Keratinocyte (primary cell): Measurements from ENCODE around the gene WDR5. TPM values are rescaled to one million over a fixed set of nuclear protein-coding genes. Genes with fewer than 3 reads are reported as not detected.

Source experiments
- DNase-seq: peaks from one replicate; pipeline ENCODE4 v3.0.0-alpha.2; 2011; ENCODE audit warnings: low read depth, missing footprints, low spot score
- FAIRE-seq: peaks from 2 replicates; lab custom pipeline; 2011; peaks lifted over from hg19 to GRCh38; lab: Jason Lieb, UNC
- H2AFZ ChIP-seq: 2 replicates; pipeline ENCODE4 v1.6.0; 2012; ENCODE audit warnings: low read length, control low read depth, inconsistent platforms; ENCODE audit not compliant: control insufficient read depth
- H3K27ac ChIP-seq: 2 replicates; pipeline ENCODE4 v1.5.1; 2011; ENCODE audit warnings: low read length; ENCODE audit not compliant: control insufficient read depth, insufficient read depth
- H3K27me3 ChIP-seq: 3 replicates; pipeline ENCODE4 v1.6.0; 2011; ENCODE audit warnings: low read length; ENCODE audit not compliant: control insufficient read depth, insufficient read depth; ENCODE audit errors: extremely low read depth
- H3K36me3 ChIP-seq, 2 experiments: 2 replicates in 1 of 2; 3 replicates in 1 of 2; pipeline ENCODE4 v1.5.1; 2011; ENCODE audit warnings: low read length in 2 of 2, mild to moderate bottlenecking in 1 of 2; ENCODE audit not compliant: control insufficient read depth in 2 of 2, insufficient read depth in 2 of 2; ENCODE audit errors: extremely low read depth in 1 of 2
- H3K4me1 ChIP-seq: 3 replicates; pipeline ENCODE4 v1.5.1; 2011; ENCODE audit warnings: low read length; ENCODE audit not compliant: control insufficient read depth, insufficient read depth; ENCODE audit errors: extremely low read depth
- H3K4me2 ChIP-seq: 3 replicates; pipeline ENCODE4 v1.6.0; 2011; ENCODE audit warnings: low read depth, low read length; ENCODE audit not compliant: control insufficient read depth, insufficient read depth; ENCODE audit errors: extremely low read depth
- H3K4me3 ChIP-seq, 3 experiments: fragments of 200-600 bp in 1 of 3; sonication (generic) in 1 of 3; 2 replicates in 2 of 3; 3 replicates in 1 of 3; pipeline ENCODE4 v1.5.1; 2011 to 2016; ENCODE audit warnings: low read length in 3 of 3, mild to moderate bottlenecking in 3 of 3, control low read depth in 2 of 3, inconsistent platforms in 1 of 3, low read depth in 1 of 3, mixed read lengths in 1 of 3, mixed run types in 1 of 3, moderate library complexity in 1 of 3; ENCODE audit not compliant: control insufficient read depth in 2 of 3, insufficient read depth in 2 of 3; ENCODE audit errors: extremely low read depth in 1 of 3
- H3K79me2 ChIP-seq: 2 replicates; pipeline ENCODE4 v1.6.0; 2012; ENCODE audit warnings: low read length; ENCODE audit not compliant: control insufficient read depth, insufficient read depth
- H3K9ac ChIP-seq: 3 replicates; pipeline ENCODE4 v1.6.0; 2011; ENCODE audit warnings: low read length; ENCODE audit not compliant: control insufficient read depth, insufficient read depth; ENCODE audit errors: extremely low read depth
- H3K9me1 ChIP-seq: 3 replicates; pipeline ENCODE4 v1.6.0; 2011; ENCODE audit warnings: low read length; ENCODE audit not compliant: control insufficient read depth, insufficient read depth; ENCODE audit errors: extremely low read depth
- H3K9me3 ChIP-seq: 2 replicates; pipeline ENCODE4 v1.5.1; 2012; ENCODE audit warnings: low read depth, low read length; ENCODE audit not compliant: control insufficient read depth
- H4K20me1 ChIP-seq: 3 replicates; pipeline ENCODE4 v1.6.0; 2011; ENCODE audit warnings: low read length; ENCODE audit not compliant: control insufficient read depth, insufficient read depth; ENCODE audit errors: extremely low read depth
- CTCF ChIP-seq, 3 experiments: IDR thresholded peaks in 1 of 3; conservative IDR thresholded peaks in 1 of 3; optimal IDR thresholded peaks in 1 of 3; 2 replicates in 2 of 3; 3 replicates in 1 of 3; pipeline versions ENCODE3 to v1.5.1; 2011; ENCODE audit warnings: low read length in 3 of 3, mild to moderate bottlenecking in 3 of 3, moderate library complexity in 2 of 3, control low read depth in 1 of 3, inconsistent platforms in 1 of 3; ENCODE audit not compliant: insufficient read depth in 2 of 3; ENCODE audit errors: extremely low read depth in 1 of 3
- EZH2 ChIP-seq: IDR thresholded peaks from one replicate; pipeline ENCODE4 v1.6.1; 2012; ENCODE audit warnings: inconsistent platforms, mild to moderate bottlenecking, low read length, moderate library complexity
- dilution Hi-C: fragments of 300-500 bp; cut with MboI; formaldehyde crosslinking; loops from one replicate; pipeline ENCODE4 v1.7.0; 2020; ENCODE audit warnings: low sequenced_read_pairs; ENCODE audit not compliant: extremely low pct_ligation_motif_present
- polyA plus RNA-seq, 5 experiments: library from polyadenylated mRNA; depleted of rRNA in 3 of 5; stranded (reverse) in 3 of 5; stranded (forward) in 1 of 5; unstranded in 1 of 5; fragments of >200 nt; gene quantifications; 1 replicate in 1 of 5; 2 replicates in 3 of 5; 3 replicates in 1 of 5; pipeline versions ENCODE4 v1.2.1 to v1.2.3, GENCODE V29; 2011 to 2012; ENCODE audit warnings: missing spikeins in 2 of 5, low read depth in 1 of 5, low replicate concordance in 1 of 5

The WDR5 gene
- polyA plus RNA-seq, 1 donor (not counting 4 experiments of a cell fraction or from before 2014, with no cell fraction given), result 31.2 TPM

GRCh38 chr9:134200730-134201129 lies 64.8 kb downstream of the WDR5 start:
- dilution Hi-C loops, result no loop called here
- Histone ChIP-seq H3K4me1 (no peaks in the 10 kb centered on the region), H3K27ac (no peak overlapping the region), H3K27me3 (peaks cover 6% of the 10 kb centered on the region), H3K4me2 (no peak overlapping the region), H3K9me3 (no peaks in the 10 kb centered on the region), H3K9me1 (no peaks in the 10 kb centered on the region), H3K36me3 (no peaks in the 10 kb centered on the region), H3K9ac (no peak overlapping the region), H2AFZ (no peak overlapping the region), H3K79me2 (no peaks in the 10 kb centered on the region), H3K4me3 (no peak overlapping the region), H4K20me1 (no peaks in the 10 kb centered on the region)
- FAIRE-seq (no peak), DNase-seq (no peak)
- no peak for TF ChIP-seq CTCF (optimal IDR thresholded peaks at IDR 0.05 in 1 of 3, IDR thresholded peaks at IDR 0.05 in 1 of 3, conservative IDR thresholded peaks at IDR 0.05 in 1 of 3; ENCODE audit: extremely low read depth in 1 of 3, insufficient read depth in 2 of 3, low read length in 3 of 3)
- TF ChIP-seq EZH2, result no peak

DNA sequence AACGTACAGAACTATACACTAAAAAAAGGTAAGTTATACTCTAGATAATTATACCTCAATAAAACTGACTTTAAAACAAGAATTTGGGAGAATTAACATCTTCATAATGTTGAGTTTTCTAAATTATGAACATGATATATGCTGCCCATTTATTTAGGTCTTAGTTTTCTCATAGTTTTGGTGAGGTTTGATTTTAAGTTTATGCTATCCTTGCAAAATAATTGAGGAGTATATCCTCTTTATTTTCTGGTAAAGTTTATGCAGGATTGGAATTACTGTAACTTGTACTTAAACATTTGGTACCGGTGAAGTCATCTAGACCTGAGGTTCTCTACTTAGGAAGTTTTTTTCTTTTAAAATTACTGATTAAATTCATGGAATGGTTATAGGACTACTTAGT lies 67.3 kb downstream of the WDR5 start:
- dilution Hi-C loops, result no loop called here
- DNase-seq (no peak), FAIRE-seq (no peak)
- Histone ChIP-seq H2AFZ (no peak overlapping the region), H3K9me3 (no peaks in the 10 kb centered on the region), H4K20me1 (no peaks in the 10 kb centered on the region), H3K9me1 (no peaks in the 10 kb centered on the region), H3K4me3 (no peak overlapping the region), H3K27ac (no peak overlapping the region), H3K4me1 (no peaks in the 10 kb centered on the region), H3K27me3 (peaks cover 6% of the 10 kb centered on the region), H3K4me2 (no peak overlapping the region), H3K79me2 (no peaks in the 10 kb centered on the region), H3K9ac (no peak overlapping the region), H3K36me3 (no peaks in the 10 kb centered on the region)
- TF ChIP-seq EZH2, result no peak
- TF ChIP-seq CTCF (optimal IDR thresholded peaks at IDR 0.05 in 1 of 3, IDR thresholded peaks at IDR 0.05 in 1 of 3, conservative IDR thresholded peaks at IDR 0.05 in 1 of 3; ENCODE audit: extremely low read depth in 1 of 3, insufficient read depth in 2 of 3, low read length in 3 of 3), result no peak
